HG03469 (cell line): Measurements from ENCODE around the gene POLD2.

Experiments used
- ATAC-seq: cut with Tn5 transposase; IDR thresholded peaks from one replicate; pipeline ENCODE4 v1.9.1; 2021; ENCODE audit warnings: mild to moderate bottlenecking, moderate library complexity, moderate number of reproducible peaks; ENCODE audit not compliant: unreplicated experiment

POLD2 gene

GRCh38 chr7:44066494-44067063, 56.8 kb downstream of the POLD2 start:
- ATAC-seq: no peak

- ATAC-seq: no peak
Observed at GRCh38 chr7:44066111-44066460, 57.3 kb downstream of the POLD2 start.

- no peak for ATAC-seq
Observed at GRCh38 chr7:44065431-44066110, 57.8 kb downstream of the POLD2 start, which contains the start of gene PGAM2. PGAM2 (minus strand) TSS chr7:44065567; CDS start chr7:44065529, 38 bp downstream.

GRCh38 chr7:44064791-44065430, 58.4 kb downstream of the POLD2 start:
- no peak for ATAC-seq
